ENCODE measurements around the gene PTPRG.
"Not testable (repeated sequence)": the region's sequence is repeated elsewhere in the genome, so short reads cannot be mapped to it uniquely, and the experiment has no call there.

The PTPRG gene

GRCh38 chr3:61739640-61740039, 178.3 kb downstream of the PTPRG start:
- no peaks in the 10 kb centered on the region for H3K9me3 Mint-ChIP-seq
- H3K36me3 Mint-ChIP-seq (ENCODE audit: low read depth) = no peaks in the 10 kb centered on the region
- no peak overlapping the region for H3K27ac Mint-ChIP-seq
- H3K4me1 Mint-ChIP-seq (ENCODE audit: low read depth) = no peaks in the 10 kb centered on the region
- no peak overlapping the region for H3K4me3 Mint-ChIP-seq
- intact Hi-C loops (cut with micrococcal nuclease) = no loop called here
- H3K27me3 Mint-ChIP-seq = no peaks in the 10 kb centered on the region

- intact Hi-C loops (cut with micrococcal nuclease) = no loop called here
- H3K9me3 Mint-ChIP-seq = no peaks in the 10 kb centered on the region
- no peaks in the 10 kb centered on the region for H3K4me1 Mint-ChIP-seq (ENCODE audit: low read depth)
- H3K4me3 Mint-ChIP-seq = no peak overlapping the region
- H3K27me3 Mint-ChIP-seq = no peaks in the 10 kb centered on the region
- H3K36me3 Mint-ChIP-seq (ENCODE audit: low read depth) = no peaks in the 10 kb centered on the region
- H3K27ac Mint-ChIP-seq = no peak overlapping the region
Measured at GRCh38 chr3:61740494-61740893, 179.1 kb downstream of the PTPRG start.

- Mint-ChIP-seq H3K27me3 (no peaks in the 10 kb centered on the region), H3K36me3 (ENCODE audit: low read depth) (no peaks in the 10 kb centered on the region), H3K4me1 (ENCODE audit: low read depth) (no peaks in the 10 kb centered on the region), H3K4me3 (no peak overlapping the region), H3K27ac (no peak overlapping the region), H3K9me3 (no peaks in the 10 kb centered on the region)
- intact Hi-C loops (cut with micrococcal nuclease) = no loop called here
Measured at GRCh38 chr3:61741551-61741950, 180.2 kb downstream of the PTPRG start.

- no peaks in the 10 kb centered on the region for H3K9me3 Mint-ChIP-seq
- H3K27me3 Mint-ChIP-seq = no peaks in the 10 kb centered on the region
- H3K4me3 Mint-ChIP-seq = no peak overlapping the region
- intact Hi-C loops (cut with micrococcal nuclease) = no loop called here
- H3K4me1 Mint-ChIP-seq (ENCODE audit: low read depth) = no peaks in the 10 kb centered on the region
- no peak overlapping the region for H3K27ac Mint-ChIP-seq
- H3K36me3 Mint-ChIP-seq (ENCODE audit: low read depth) = no peaks in the 10 kb centered on the region
Measured at GRCh38 chr3:61742006-61742405, 180.6 kb downstream of the PTPRG start.

- no peaks in the 10 kb centered on the region for H3K9me3 Mint-ChIP-seq
- H3K27me3 Mint-ChIP-seq = no peaks in the 10 kb centered on the region
Measured at GRCh38 chr3:61743067-61743466, 181.7 kb downstream of the PTPRG start.

GRCh38 chr3:61743686-61744242, 182.4 kb downstream of the PTPRG start:
- Mint-ChIP-seq H3K27me3 (no peaks in the 10 kb centered on the region), H3K27ac (no peak overlapping the region), H3K36me3 (ENCODE audit: low read depth) (no peaks in the 10 kb centered on the region), H3K4me1 (ENCODE audit: low read depth) (no peaks in the 10 kb centered on the region), H3K9me3 (no peaks in the 10 kb centered on the region), H3K4me3 (no peak overlapping the region)
- intact Hi-C loops (cut with micrococcal nuclease) = no loop called here

More at GRCh38 chr3:61743067-61743466, 181.7 kb downstream of the PTPRG start:
- Mint-ChIP-seq H3K36me3 (ENCODE audit: low read depth) (no peaks in the 10 kb centered on the region), H3K27ac (no peak overlapping the region), H3K4me3 (no peak overlapping the region), H3K4me1 (ENCODE audit: low read depth) (no peaks in the 10 kb centered on the region)
- intact Hi-C loops (cut with micrococcal nuclease) = no loop called here

- Mint-ChIP-seq H3K9me3 (no peaks in the 10 kb centered on the region), H3K4me3 (no peak overlapping the region), H3K4me1 (ENCODE audit: low read depth) (no peaks in the 10 kb centered on the region), H3K27me3 (no peaks in the 10 kb centered on the region), H3K36me3 (ENCODE audit: low read depth) (no peaks in the 10 kb centered on the region), H3K27ac (no peak overlapping the region)
- intact Hi-C loops (cut with micrococcal nuclease) = no loop called here
Measured at GRCh38 chr3:61748288-61748687, 186.9 kb downstream of the PTPRG start.

GRCh38 chr3:61750766-61751165, 189.4 kb downstream of the PTPRG start:
- Mint-ChIP-seq H3K36me3 (ENCODE audit: low read depth) (no peaks in the 10 kb centered on the region), H3K27me3 (no peaks in the 10 kb centered on the region), H3K4me1 (ENCODE audit: low read depth) (no peaks in the 10 kb centered on the region), H3K27ac (no peak overlapping the region), H3K4me3 (no peak overlapping the region), H3K9me3 (no peaks in the 10 kb centered on the region)
- intact Hi-C loops (cut with micrococcal nuclease) = no loop called here

- H3K36me3 Mint-ChIP-seq (ENCODE audit: low read depth) = no peaks in the 10 kb centered on the region
- H3K27me3 Mint-ChIP-seq = no peaks in the 10 kb centered on the region
- intact Hi-C loops (cut with micrococcal nuclease) = no loop called here
- no peak overlapping the region for H3K4me3 Mint-ChIP-seq
- no peaks in the 10 kb centered on the region for H3K4me1 Mint-ChIP-seq (ENCODE audit: low read depth)
- no peak overlapping the region for H3K27ac Mint-ChIP-seq
- peaks cover 10% of the 10 kb centered on the region for H3K9me3 Mint-ChIP-seq
Measured at GRCh38 chr3:61758839-61759238, 197.5 kb downstream of the PTPRG start.

- H3K27ac Mint-ChIP-seq; H3K27me3 Mint-ChIP-seq; intact Hi-C loops (cut with micrococcal nuclease); H3K4me3 Mint-ChIP-seq; H3K36me3 Mint-ChIP-seq (ENCODE audit: low read depth); H3K4me1 Mint-ChIP-seq (ENCODE audit: low read depth): not testable (repeated sequence)
- peaks cover 19% of the 10 kb centered on the region for H3K9me3 Mint-ChIP-seq
Measured at GRCh38 chr3:61760783-61761182, 199.4 kb downstream of the PTPRG start.

GRCh38 chr3:61761694-61762430, 200.5 kb downstream of the PTPRG start:
- Mint-ChIP-seq H3K27me3 (no peaks in the 10 kb centered on the region), H3K36me3 (ENCODE audit: low read depth) (no peaks in the 10 kb centered on the region), H3K4me1 (ENCODE audit: low read depth) (no peaks in the 10 kb centered on the region), H3K4me3 (no peak overlapping the region), H3K9me3 (peaks cover 19% of the 10 kb centered on the region), H3K27ac (no peak overlapping the region)
- intact Hi-C loops (cut with micrococcal nuclease) = no loop called here

GRCh38 chr3:61765157-61765876, 203.9 kb downstream of the PTPRG start:
- no peak overlapping the region for H3K27ac Mint-ChIP-seq

GRCh38 chr3:61768284-61769037, 207.1 kb downstream of the PTPRG start:
- H3K4me1 Mint-ChIP-seq (ENCODE audit: low read depth) = no peaks in the 10 kb centered on the region
- H3K36me3 Mint-ChIP-seq (ENCODE audit: low read depth) = no peaks in the 10 kb centered on the region
- H3K9me3 Mint-ChIP-seq = peaks cover 10% of the 10 kb centered on the region
- H3K27me3 Mint-ChIP-seq = no peaks in the 10 kb centered on the region
- H3K27ac Mint-ChIP-seq = no peak overlapping the region
- no peak overlapping the region for H3K4me3 Mint-ChIP-seq
- intact Hi-C loops (cut with micrococcal nuclease) = no loop called here

More at GRCh38 chr3:61765157-61765876, 203.9 kb downstream of the PTPRG start:
- Mint-ChIP-seq H3K36me3 (ENCODE audit: low read depth) (no peaks in the 10 kb centered on the region), H3K9me3 (peaks cover 18% of the 10 kb centered on the region), H3K4me1 (ENCODE audit: low read depth) (no peaks in the 10 kb centered on the region), H3K4me3 (no peak overlapping the region), H3K27me3 (no peaks in the 10 kb centered on the region)
- intact Hi-C loops (cut with micrococcal nuclease) = no loop called here

Data from dendritic cell treated with granulocyte-macrophage colony-stimulating factor and Interleukin-4, amounts not matched to agents 40 ng/mL and 50 ng/mL, for 4 days (primary cell).